Measurements from ENCODE around the gene ACLY. TPM values are rescaled to one million over a fixed set of nuclear protein-coding genes. Genes with fewer than 3 reads are reported as not detected.
A peak's percentile ranks its signal among the peaks of the same experiment; 100 is the strongest.
"Not testable (repeated sequence)": the region's sequence is repeated elsewhere in the genome, so short reads cannot be mapped to it uniquely, and the experiment has no call there.

Gene ACLY
- total and polyA plus RNA-seq, 10 of the 15 experiments (the other 5 are each of a cell fraction or from before 2014, with no cell fraction given) = 32.6 to 224 (median 114) TPM

DNA sequence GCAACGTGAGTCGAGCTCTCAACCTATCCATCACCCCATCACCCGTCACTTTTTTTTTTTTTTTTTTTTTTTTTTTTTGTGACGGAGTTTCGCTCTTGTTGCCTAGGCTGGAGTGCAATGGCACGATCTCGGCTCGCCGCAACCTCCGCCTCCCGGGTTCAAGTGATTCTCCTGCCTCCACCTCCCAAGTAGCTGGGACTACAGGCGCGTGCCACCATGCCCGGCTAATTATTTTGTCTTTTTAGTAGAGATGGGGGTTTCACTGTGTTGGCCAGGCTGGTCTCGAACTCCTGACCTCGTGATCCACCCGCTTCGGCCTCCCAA lies 12.0 kb upstream of the ACLY start:
- intact Hi-C loops (cut with micrococcal nuclease; ENCODE audit: unreplicated experiment); DNase-seq (ENCODE audit: low read depth, low spot score); in situ Hi-C loops (cut with MboI); H3K4me1 ChIP-seq (ENCODE audit: control insufficient read depth, insufficient read depth, low read length); H3K27ac ChIP-seq (ENCODE audit: control insufficient read depth, insufficient read depth); FAIRE-seq; H3K79me2 ChIP-seq (ENCODE audit: control insufficient read depth, insufficient read depth, low read length); BruUV-seq (replicated peaks); H4K20me1 ChIP-seq (ENCODE audit: control insufficient read depth, insufficient read depth); H3K27me3 ChIP-seq (replicated peaks in 1 of 2; ENCODE audit: control insufficient read depth in 2 of 2, insufficient read depth in 2 of 2, low read length in 1 of 2); H3K9me3 ChIP-seq (replicated peaks; ENCODE audit: control insufficient read depth, insufficient read depth, low read length); H3K36me3 ChIP-seq (ENCODE audit: control insufficient read depth in 2 of 2, insufficient read depth in 2 of 2, low read length in 1 of 2): not testable (repeated sequence)
- Histone ChIP-seq H3K4me2 (ENCODE audit: control insufficient read depth, insufficient read depth) (peak overlapping the region; percentile 98; the same call in 1 of the 2 replicates), H3K4me3 (peak overlapping the region; percentile 81), H2AFZ (ENCODE audit: control insufficient read depth, low read depth, low read length) (peak overlapping the region; percentile 91), H3K9ac (ENCODE audit: control insufficient read depth, insufficient read depth, low read length) (peak overlapping the region; percentile 38; the same call in 1 of the 2 replicates)
- WGBS (ENCODE audit: insufficient coverage, insufficient replicate concordance, low lambda C conversion rate, missing lambda C conversion rate) = 54% methylated on average over 10 of the region's 18 CpGs
- RAD21 ChIA-PET (ENCODE audit: unreplicated experiment) = interaction anchor here (0.7 to 3.4 kb wide), 13 partner anchors 9 to 292 kb away, joined by 3 to 23 read pairs (median 3); partner anchors contain the start of genes ACLY, CNP, DHX58 and JUP
- TF ChIP-seq ZNF384 (IDR thresholded peaks at IDR 0.05; ENCODE audit: borderline replicate concordance, low read depth, low read length) = peak; percentile 14; the same call in 1 of the 2 replicates
- ATAC-seq = peak; percentile 36; the same call in 1 of the 3 replicates
- SMC1A ChIA-PET (ENCODE audit: uncharacterized antibody, unreplicated experiment) = interaction anchor here (0.6 to 3.2 kb wide), 4 partner anchors 8 to 1505 kb away, joined by 3 to 19 read pairs (median 6); partner anchors contain the start of gene ACLY
- POLR2A ChIA-PET = interaction anchor here (0.6 to 4.8 kb wide), 18 partner anchors 9 to 443 kb away, joined by 3 to 52 read pairs (median 3); partner anchors contain the start of genes ACLY, CNP, DNAJC7 and NKIRAS2
- CTCF ChIA-PET = interaction anchor here (0.6 to 3.5 kb wide), 9 partner anchors 9 to 187 kb away, joined by 3 to 17 read pairs (median 5); partner anchors contain the start of genes ACLY, CNP, DHX58 and P3H4

DNA sequence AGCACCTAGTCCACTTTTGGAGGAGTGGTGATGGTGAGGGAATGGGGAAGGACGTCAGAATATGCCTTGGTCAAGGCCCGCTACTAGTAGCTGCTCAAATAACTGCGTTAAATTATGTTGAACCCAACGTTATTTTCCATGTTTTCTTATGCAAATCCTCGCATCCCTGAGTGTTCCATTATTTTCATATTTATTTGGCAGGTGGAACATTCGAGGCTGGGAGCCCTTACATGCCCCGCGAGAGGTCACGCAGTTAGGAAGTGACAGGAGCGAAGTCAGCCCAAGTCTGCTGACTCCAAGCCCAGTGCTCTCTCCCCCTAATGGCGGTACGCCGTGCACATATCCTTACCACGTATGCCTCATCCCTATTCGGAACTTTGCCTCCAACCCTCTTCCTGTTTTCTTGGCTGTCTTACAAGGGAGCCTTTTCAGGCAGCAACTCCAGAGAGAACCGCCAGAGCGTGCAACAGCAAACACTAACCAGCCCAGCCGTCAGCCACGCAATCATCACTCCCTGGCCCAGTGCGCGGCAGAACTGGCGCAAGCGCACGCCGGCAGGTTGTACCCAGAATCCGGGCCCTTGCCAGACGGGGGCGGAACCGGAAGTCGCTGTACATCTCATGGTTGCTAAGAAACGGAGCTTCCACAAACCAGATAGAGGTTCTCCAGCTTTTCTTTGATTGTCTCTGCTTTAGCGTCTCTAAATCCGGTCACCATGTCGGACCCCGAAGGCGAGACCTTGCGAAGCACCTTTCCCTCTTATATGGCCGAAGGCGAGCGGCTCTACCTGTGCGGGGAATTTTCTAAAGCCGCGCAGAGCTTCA lies 11.5 kb upstream of the ACLY start, which contains the start of gene ODAD4:
ODAD4 (plus strand) TSS at position 609 of the 824 bp plus-strand sequence; CDS start at position 716, 107 bp downstream.
- peak within 1 kb of the TSS; percentile 99 for H2AFZ ChIP-seq (ENCODE audit: control insufficient read depth, low read depth, low read length)
- in situ Hi-C loops (cut with MboI) (no loop called here), intact Hi-C loops (cut with micrococcal nuclease; ENCODE audit: unreplicated experiment) (no loop called here)
- peak within 1 kb of the TSS; percentile 82 for H3K9ac ChIP-seq (ENCODE audit: control insufficient read depth, insufficient read depth, low read length)
- H3K36me3 ChIP-seq (ENCODE audit: control insufficient read depth in 2 of 2, insufficient read depth in 2 of 2, low read length in 1 of 2) = no peaks in the 10 kb centered on the region
- peaks cover 7% of the 10 kb centered on the region for H3K4me1 ChIP-seq (ENCODE audit: control insufficient read depth, insufficient read depth, low read length)
- no peaks in the 10 kb centered on the region for H3K9me3 ChIP-seq (replicated peaks; ENCODE audit: control insufficient read depth, insufficient read depth, low read length)
- CTCF ChIA-PET = interaction anchor here (0.6 to 3.5 kb wide), 10 partner anchors 9 to 188 kb away, joined by 3 to 17 read pairs (median 4); partner anchors contain the start of genes ACLY, CNP, DHX58 and P3H4
- H3K27ac ChIP-seq (ENCODE audit: control insufficient read depth, insufficient read depth) = peak within 1 kb of the TSS; percentile 62
- H3K4me2 ChIP-seq (ENCODE audit: control insufficient read depth, insufficient read depth) = peak within 1 kb of the TSS; percentile 98
- H3K27me3 ChIP-seq (replicated peaks in 1 of 2; ENCODE audit: control insufficient read depth in 2 of 2, insufficient read depth in 2 of 2, low read length in 1 of 2) = no peaks in the 10 kb centered on the region
- peak within 1 kb of the TSS; percentile 81 for H3K4me3 ChIP-seq
- peak; percentile 90 for FAIRE-seq
- SMC1A ChIA-PET (ENCODE audit: uncharacterized antibody, unreplicated experiment) = interaction anchor here (0.6 to 3.2 kb wide), 6 partner anchors 9 to 1504 kb away, joined by 3 to 19 read pairs (median 4); partner anchors contain the start of gene ACLY
- peaks cover 8% of the 10 kb centered on the region for H3K79me2 ChIP-seq (ENCODE audit: control insufficient read depth, insufficient read depth, low read length)
- DNase-seq (ENCODE audit: low read depth, low spot score) = peak; percentile 76
- peak; percentile 100 for ATAC-seq
- BruUV-seq (replicated peaks) = TSS peak; percentile 99
- no peaks in the 10 kb centered on the region for H4K20me1 ChIP-seq (ENCODE audit: control insufficient read depth, insufficient read depth)
- 1% methylated on average over 43 of the region's 43 CpGs for WGBS (ENCODE audit: insufficient coverage, insufficient replicate concordance, low lambda C conversion rate, missing lambda C conversion rate)
- RAD21 ChIA-PET (ENCODE audit: unreplicated experiment) = interaction anchor here (0.7 to 3.4 kb wide), 13 partner anchors 9 to 292 kb away, joined by 3 to 23 read pairs (median 3); partner anchors contain the start of genes ACLY, CNP, DHX58 and JUP
- POLR2A ChIA-PET = interaction anchor here (0.6 to 4.8 kb wide), 19 partner anchors 9 to 442 kb away, joined by 3 to 52 read pairs (median 3); partner anchors contain the start of genes ACLY, CNP, DNAJC7 and NKIRAS2
- no peak for TF ChIP-seq NFXL1 (IDR thresholded peaks at IDR 0.05; ENCODE audit: borderline replicate concordance)
- TF ChIP-seq FOXM1 (IDR thresholded peaks at IDR 0.05; ENCODE audit: low read depth, low read length) = no peak
- TF ChIP-seq ZBED1 (IDR thresholded peaks at IDR 0.05; ENCODE audit: borderline replicate concordance) = no peak
- TF ChIP-seq, protein P1, sequence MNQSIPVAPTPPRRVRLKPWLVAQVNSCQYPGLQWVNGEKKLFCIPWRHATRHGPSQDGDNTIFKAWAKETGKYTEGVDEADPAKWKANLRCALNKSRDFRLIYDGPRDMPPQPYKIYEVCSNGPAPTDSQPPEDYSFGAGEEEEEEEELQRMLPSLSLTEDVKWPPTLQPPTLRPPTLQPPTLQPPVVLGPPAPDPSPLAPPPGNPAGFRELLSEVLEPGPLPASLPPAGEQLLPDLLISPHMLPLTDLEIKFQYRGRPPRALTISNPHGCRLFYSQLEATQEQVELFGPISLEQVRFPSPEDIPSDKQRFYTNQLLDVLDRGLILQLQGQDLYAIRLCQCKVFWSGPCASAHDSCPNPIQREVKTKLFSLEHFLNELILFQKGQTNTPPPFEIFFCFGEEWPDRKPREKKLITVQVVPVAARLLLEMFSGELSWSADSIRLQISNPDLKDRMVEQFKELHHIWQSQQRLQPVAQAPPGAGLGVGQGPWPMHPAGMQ (IDR thresholded peaks at IDR 0.05; ENCODE audit: borderline replicate concordance) = no peak
- 0 out of 2 replicates have a peak, but pooled peaks have one; percentile 20 for TF ChIP-seq MTA2 (IDR thresholded peaks at IDR 0.05; ENCODE audit: low read depth)
- TF ChIP-seq EGR1 (IDR thresholded peaks at IDR 0.05; ENCODE audit: borderline replicate concordance in 1 of 2, low read depth in 2 of 2, low read length in 2 of 2) = peak in 1 of 2 experiments; percentile 90; a peak in 2 of 3 replicates
- no peak for TF ChIP-seq ZSCAN29 (IDR thresholded peaks at IDR 0.05)
- peak; percentile 25; the same call in 1 of the 2 replicates for TF ChIP-seq RUNX3 (IDR thresholded peaks at IDR 0.05; ENCODE audit: low read length)
- TF ChIP-seq NFYA (IDR thresholded peaks at IDR 0.05; ENCODE audit: borderline replicate concordance, low read depth, low read length) = no peak
- no peak for TF ChIP-seq ZNF274 (IDR thresholded peaks at IDR 0.05; ENCODE audit: insufficient read depth, insufficient read length)
- peak; percentile 92 for TF ChIP-seq POLR2AphosphoS5 (IDR thresholded peaks at IDR 0.05; ENCODE audit: low read length)
- TF ChIP-seq, protein P2, sequence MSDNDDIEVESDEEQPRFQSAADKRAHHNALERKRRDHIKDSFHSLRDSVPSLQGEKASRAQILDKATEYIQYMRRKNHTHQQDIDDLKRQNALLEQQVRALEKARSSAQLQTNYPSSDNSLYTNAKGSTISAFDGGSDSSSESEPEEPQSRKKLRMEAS (IDR thresholded peaks at IDR 0.05; ENCODE audit: low read depth, low read length) = peak; percentile 52
- TF ChIP-seq RCOR1 (conservative IDR thresholded peaks at IDR 0.05; ENCODE audit: low read depth, low read length) = 0 out of 2 replicates have a peak, but pooled peaks have one; percentile 35

Data from GM12878 (cell line).